Gastroesophageal sphincter (tissue), 4 donors: Measurements from ENCODE around the gene LINC01488. TPM values are rescaled to one million over a fixed set of nuclear protein-coding genes. Genes with fewer than 3 reads are reported as not detected.

Source experiments
- ATAC-seq: fragments of 150-250 bp; one replicate; pipeline ENCODE4 v1.9.1; 2016; ENCODE audit warnings: mild to moderate bottlenecking, moderate library complexity
- H3K27ac ChIP-seq, 4 donors: fragments of 200-600 bp; sonication (generic) in 3 of 4; 1 replicate in 3 of 4; 2 replicates in 1 of 4; pipeline ENCODE4 v1.5.1; 2016 to 2019
- H3K27me3 ChIP-seq: fragments of 200-600 bp; sonication (generic); one replicate; pipeline ENCODE4 v1.5.1; 2019
- H3K36me3 ChIP-seq, 2 donors: fragments of 200-600 bp; sonication (generic); one replicate each; pipeline ENCODE4 v1.5.1; 2019; ENCODE audit warnings: control low read depth in 1 of 2
- H3K4me1 ChIP-seq, 3 donors: fragments of 200-600 bp; sonication (generic); 1 replicate in 2 of 3; 2 replicates in 1 of 3; pipeline ENCODE4 v1.5.1; 2016 to 2019; ENCODE audit warnings: control low read depth in 2 of 3
- H3K4me3 ChIP-seq, 2 donors: fragments of 200-600 bp; sonication (generic); one replicate each; pipeline ENCODE4 v1.5.1; 2019; ENCODE audit warnings: mild to moderate bottlenecking in 1 of 2, moderate library complexity in 1 of 2
- H3K9me3 ChIP-seq, 3 donors: fragments of 200-600 bp; sonication (generic); one replicate each; pipeline ENCODE4 v1.5.1; 2017 to 2019; ENCODE audit warnings: control low read depth in 2 of 3
- EP300 ChIP-seq: sonication (generic); formaldehyde crosslinking; IDR thresholded peaks from one replicate; pipeline ENCODE4 v1.6.1; 2017; ENCODE audit warnings: antibody characterized with exemption, mild to moderate bottlenecking
- POLR2A ChIP-seq, 2 donors: fragments of 450-650 bp; IDR thresholded peaks; one replicate each; pipeline ENCODE4 v1.6.1; 2017; ENCODE audit warnings: antibody characterized with exemption in 2 of 2, mild to moderate bottlenecking in 2 of 2, moderate library complexity in 1 of 2
- POLR2AphosphoS5 ChIP-seq: sonication (generic); formaldehyde crosslinking; IDR thresholded peaks from one replicate; pipeline ENCODE4 v1.6.1; 2017; ENCODE audit warnings: antibody characterized with exemption
- WGBS, 2 donors: methylation state at CpG; one replicate each; pipeline ENCODE4 v1.1.5; 2018; ENCODE audit warnings: low coverage in 1 of 2; 5-methylcytosine and 5-hydroxymethylcytosine counted together
- total RNA-seq, 4 donors: library from RNA; depleted of rRNA; stranded (reverse); fragments of >200 nt; gene quantifications; one replicate each; pipeline ENCODE4 v1.1.0, GENCODE V29; 2016
- TF ChIP-seq, protein P1 (sequence below), 4 experiments: fragments of 200-600 bp in 2 of 4; fragments of 450-650 bp in 2 of 4; sonication (generic) in 1 of 4; IDR thresholded peaks; one replicate each; pipeline ENCODE4 v1.5.1; 2017 to 2019; ENCODE audit warnings: antibody characterized with exemption in 4 of 4, mild to moderate bottlenecking in 2 of 4, moderate library complexity in 2 of 4

LINC01488 gene
- total RNA-seq, 4 donors from 2014 or later: not detected

DNA sequence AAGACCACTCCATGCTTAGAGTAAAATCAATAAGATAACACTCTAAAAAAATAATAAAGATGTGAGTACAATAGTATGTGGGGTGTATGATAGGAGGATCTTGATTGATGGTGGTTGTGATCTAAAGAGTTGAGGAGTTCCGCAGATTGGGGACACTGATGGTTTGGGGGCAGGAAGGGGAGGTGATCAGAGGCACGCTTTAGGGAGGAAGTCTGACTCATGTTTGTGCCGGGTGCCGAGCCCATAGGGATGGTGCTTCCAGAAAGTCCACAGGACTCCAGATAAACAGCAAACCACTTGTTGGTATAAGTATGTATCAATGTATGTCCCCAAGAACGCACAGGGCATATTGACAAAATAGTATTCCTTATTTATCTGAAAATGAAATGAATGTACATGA is 27.5 kb downstream of the LINC01488 start:
- Histone ChIP-seq H3K36me3 (no peaks in the 10 kb centered on the region), H3K27me3 (no peaks in the 10 kb centered on the region), H3K9me3 (no peaks in the 10 kb centered on the region), H3K4me3 (no peak overlapping the region), H3K27ac (no peak overlapping the region), H3K4me1 (no peaks in the 10 kb centered on the region)
- TF ChIP-seq POLR2A (IDR thresholded peaks at IDR 0.05) (no peak), POLR2AphosphoS5 (no peak), EP300 (no peak)
- TF ChIP-seq, protein P1, sequence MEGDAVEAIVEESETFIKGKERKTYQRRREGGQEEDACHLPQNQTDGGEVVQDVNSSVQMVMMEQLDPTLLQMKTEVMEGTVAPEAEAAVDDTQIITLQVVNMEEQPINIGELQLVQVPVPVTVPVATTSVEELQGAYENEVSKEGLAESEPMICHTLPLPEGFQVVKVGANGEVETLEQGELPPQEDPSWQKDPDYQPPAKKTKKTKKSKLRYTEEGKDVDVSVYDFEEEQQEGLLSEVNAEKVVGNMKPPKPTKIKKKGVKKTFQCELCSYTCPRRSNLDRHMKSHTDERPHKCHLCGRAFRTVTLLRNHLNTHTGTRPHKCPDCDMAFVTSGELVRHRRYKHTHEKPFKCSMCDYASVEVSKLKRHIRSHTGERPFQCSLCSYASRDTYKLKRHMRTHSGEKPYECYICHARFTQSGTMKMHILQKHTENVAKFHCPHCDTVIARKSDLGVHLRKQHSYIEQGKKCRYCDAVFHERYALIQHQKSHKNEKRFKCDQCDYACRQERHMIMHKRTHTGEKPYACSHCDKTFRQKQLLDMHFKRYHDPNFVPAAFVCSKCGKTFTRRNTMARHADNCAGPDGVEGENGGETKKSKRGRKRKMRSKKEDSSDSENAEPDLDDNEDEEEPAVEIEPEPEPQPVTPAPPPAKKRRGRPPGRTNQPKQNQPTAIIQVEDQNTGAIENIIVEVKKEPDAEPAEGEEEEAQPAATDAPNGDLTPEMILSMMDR (IDR thresholded peaks at IDR 0.05): no peak
- WGBS, 2 donors: 58 to 63% methylated on average over 5 of the region's 5 CpGs
- ATAC-seq: no peak

DNA sequence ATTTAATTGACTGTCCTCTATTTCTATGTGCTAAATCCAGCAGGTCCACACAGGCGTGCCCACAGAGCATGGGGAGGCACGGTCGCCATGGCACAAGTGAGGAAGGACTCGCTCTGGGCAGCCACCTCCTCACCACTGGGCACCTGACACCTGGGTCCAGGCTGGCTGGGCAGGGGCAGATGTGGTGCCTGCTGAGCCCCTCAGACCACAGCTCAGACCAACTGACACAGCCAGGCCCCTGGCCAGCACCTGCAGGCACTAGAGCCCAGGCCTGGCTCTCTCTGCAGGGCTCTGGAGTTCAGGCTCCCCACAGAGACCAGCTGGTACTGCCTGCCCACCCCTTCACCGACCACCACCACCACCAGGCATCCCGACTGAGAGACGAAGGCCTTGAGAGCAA is 27.9 kb downstream of the LINC01488 start:
- no peaks in the 10 kb centered on the region for H3K9me3 ChIP-seq
- no peaks in the 10 kb centered on the region for H3K4me1 ChIP-seq
- H3K36me3 ChIP-seq: no peaks in the 10 kb centered on the region
- no peak overlapping the region for H3K4me3 ChIP-seq
- H3K27me3 ChIP-seq: no peaks in the 10 kb centered on the region
- TF ChIP-seq EP300 (no peak), POLR2AphosphoS5 (no peak), POLR2A (IDR thresholded peaks at IDR 0.05) (no peak)
- TF ChIP-seq, protein P1 (IDR thresholded peaks at IDR 0.05): no peak
- H3K27ac ChIP-seq: no peak overlapping the region
- ATAC-seq: no peak
- 89% methylated on average over 3 of the region's 7 CpGs; no CpG with 5 or more reads in 1 of the 2 donors for WGBS, 2 donors

DNA sequence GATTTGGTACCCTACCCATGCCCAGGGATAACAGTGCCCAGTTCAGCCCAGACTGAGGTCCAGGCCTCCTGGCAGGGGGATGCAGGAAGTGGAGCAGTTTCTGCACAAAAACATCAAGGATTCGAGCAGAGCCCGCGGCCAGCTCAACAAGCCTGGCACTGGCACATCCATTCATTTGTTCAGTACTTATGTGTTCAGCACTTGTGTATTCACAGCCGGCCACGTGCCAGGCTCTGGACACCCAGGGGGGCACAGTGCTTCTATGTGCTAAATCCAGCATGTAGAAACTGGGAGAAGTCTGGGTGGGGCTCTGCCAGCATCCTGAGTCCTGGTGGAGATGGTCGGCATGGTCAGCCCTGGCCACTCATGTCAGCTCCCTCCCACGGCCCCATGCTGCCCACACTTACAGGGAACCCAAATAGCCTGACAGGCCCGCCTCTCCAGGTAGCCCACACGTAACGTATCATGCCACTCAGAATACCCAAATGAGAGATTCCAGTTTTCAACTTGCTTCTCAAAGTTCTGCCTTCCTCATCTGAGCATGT is 28.5 kb downstream of the LINC01488 start:
- Histone ChIP-seq H3K4me1 (no peaks in the 10 kb centered on the region), H3K4me3 (no peak overlapping the region), H3K9me3 (no peaks in the 10 kb centered on the region), H3K36me3 (no peaks in the 10 kb centered on the region), H3K27me3 (no peaks in the 10 kb centered on the region), H3K27ac (no peak overlapping the region)
- no peak for TF ChIP-seq POLR2A (IDR thresholded peaks at IDR 0.05)
- TF ChIP-seq, protein P1 (IDR thresholded peaks at IDR 0.05): no peak
- TF ChIP-seq EP300: no peak
- no peak for TF ChIP-seq POLR2AphosphoS5
- 100% methylated on average over 2 of the region's 10 CpGs; no CpG with 5 or more reads in 1 of the 2 donors for WGBS, 2 donors
- ATAC-seq: no peak

DNA sequence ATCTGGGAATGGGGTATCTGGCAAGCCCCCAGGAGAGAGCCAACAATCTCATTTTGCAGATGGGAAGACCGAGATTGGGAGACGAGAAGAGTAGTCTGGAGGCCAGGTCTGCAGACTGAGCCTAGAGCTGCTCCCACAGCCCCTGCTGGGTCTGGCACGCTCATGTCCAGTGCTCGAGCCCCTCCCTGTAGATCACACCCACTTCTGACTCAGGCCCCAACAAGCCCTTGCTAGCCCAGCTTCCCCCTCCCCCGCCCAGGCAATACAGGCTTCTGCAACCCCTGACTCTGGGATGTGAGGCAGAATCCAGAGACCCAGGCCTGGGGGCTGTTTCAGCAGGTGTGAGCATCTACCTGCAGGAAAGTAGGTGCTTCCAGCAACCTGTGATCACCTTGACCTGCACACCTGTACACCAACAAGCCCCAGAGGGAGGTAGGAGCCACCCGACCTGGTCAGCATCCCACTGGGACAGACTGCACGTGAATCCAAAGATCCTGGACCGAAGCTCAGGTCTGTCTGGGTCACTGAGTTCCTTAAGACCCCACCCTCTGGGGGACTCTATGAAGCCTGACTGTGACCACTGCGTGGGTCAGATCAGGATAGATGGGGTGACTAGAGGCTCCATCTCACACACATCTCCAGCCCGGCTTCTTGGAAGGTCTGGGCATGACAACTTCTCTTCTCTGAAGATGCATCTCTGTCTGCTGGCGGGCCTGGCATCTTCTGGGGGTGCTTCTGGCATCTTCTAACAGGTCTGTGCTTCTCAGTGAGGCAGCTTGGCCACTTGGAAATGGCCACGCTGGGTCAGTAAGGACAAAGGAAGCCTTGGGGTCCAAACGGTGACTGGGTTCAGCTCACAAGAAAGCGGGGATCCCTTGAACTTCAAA is 29.3 kb downstream of the LINC01488 start:
- Histone ChIP-seq H3K9me3 (peaks cover 0 to under 1% (median 0%) of the 10 kb centered on the region in 3 donors), H3K27me3 (no peaks in the 10 kb centered on the region), H3K4me1 (no peaks in the 10 kb centered on the region), H3K36me3 (no peaks in the 10 kb centered on the region), H3K4me3 (no peak overlapping the region), H3K27ac (no peak overlapping the region)
- TF ChIP-seq, protein P1 (IDR thresholded peaks at IDR 0.05): no peak
- TF ChIP-seq POLR2A (IDR thresholded peaks at IDR 0.05) (no peak), POLR2AphosphoS5 (no peak), EP300 (no peak)
- WGBS, 2 donors: 88 to 100% methylated on average over 3 to 5 of the region's 14 CpGs
- ATAC-seq: no peak
